K562 (cell line): ENCODE measurements around the gene REEP2. TPM values are rescaled to one million over a fixed set of nuclear protein-coding genes. Genes with fewer than 3 reads are reported as not detected.

Source experiments
- ASH1L ChIP-seq: fragments of 450-650 bp; IDR thresholded peaks from 2 replicates; pipeline ENCODE4 v1.6.1; 2018; ENCODE audit warnings: borderline replicate concordance, mild to moderate bottlenecking, low read depth; ENCODE audit not compliant: partially characterized antibody
- BDP1 ChIP-seq: IDR thresholded peaks from 3 replicates; pipeline ENCODE4 v1.6.1; 2011; ENCODE audit not compliant: insufficient read length, insufficient read depth
- IRF2 ChIP-seq: sonication (generic); formaldehyde crosslinking; IDR thresholded peaks from 2 replicates; pipeline ENCODE4 v1.8.1; 2022; ENCODE audit warnings: mild to moderate bottlenecking, missing genetic modification reagents
- KLF1 ChIP-seq: fragments of 450-650 bp; IDR thresholded peaks from 2 replicates; pipeline ENCODE4 v1.6.1; 2016; ENCODE audit warnings: missing genetic modification characterization, missing compliant biosample characterization
- MCM3 ChIP-seq: fragments of 450-650 bp; IDR thresholded peaks from 2 replicates; pipeline ENCODE4 v1.6.1; 2016
- MIER1 ChIP-seq: fragments of 450-650 bp; IDR thresholded peaks from 2 replicates; pipeline ENCODE4 v1.6.1; 2016; ENCODE audit warnings: antibody characterized with exemption, mild to moderate bottlenecking, low read depth
- MTA2 ChIP-seq: fragments of 450-650 bp; IDR thresholded peaks from 2 replicates; pipeline ENCODE4 v1.6.1; 2016; ENCODE audit warnings: low read depth
- NONO ChIP-seq, 2 experiments: fragments of 200-400 bp in 1 of 2; fragments of 450-650 bp in 1 of 2; formaldehyde crosslinking in 1 of 2; IDR thresholded peaks; 2 replicates each; pipeline ENCODE4 v1.6.1; 2017; ENCODE audit warnings: low read depth in 2 of 2, mild to moderate bottlenecking in 2 of 2, moderate library complexity in 2 of 2, low read length in 1 of 2
- POLR2G ChIP-seq: fragments of 200-400 bp; formaldehyde crosslinking; IDR thresholded peaks from 2 replicates; pipeline ENCODE4 v1.6.1; 2017; ENCODE audit warnings: low read depth, mild to moderate bottlenecking, antibody characterized with exemption, low read length, moderate library complexity
- RBM17 ChIP-seq: fragments of 200-400 bp; formaldehyde crosslinking; IDR thresholded peaks from 2 replicates; pipeline ENCODE4 v1.6.1; 2017; ENCODE audit warnings: low read depth, mild to moderate bottlenecking, low read length, borderline replicate concordance
- RFX7 ChIP-seq: fragments of 250-450 bp; sonication (Bioruptor Pico); IDR thresholded peaks from 2 replicates; pipeline ENCODE4 v1.5.1; 2021; ENCODE audit warnings: mild to moderate bottlenecking
- SMAD4 ChIP-seq: fragments of 250-450 bp; sonication (Bioruptor Pico); conservative IDR thresholded peaks from 2 replicates; pipeline ENCODE4 v1.8.0; 2021; ENCODE audit warnings: inconsistent platforms, mild to moderate bottlenecking, moderate library complexity
- TEAD1 ChIP-seq, 2 experiments: fragments of 450-650 bp in 1 of 2; sonication (generic) in 1 of 2; formaldehyde crosslinking; IDR thresholded peaks; 2 replicates each; pipeline versions ENCODE4 v1.4.0 to v1.8.0; 2020 to 2022; ENCODE audit warnings: mild to moderate bottlenecking in 2 of 2, missing genetic modification reagents in 1 of 2
- ZNF197 ChIP-seq: fragments of 200-800 bp; sonication (Bioruptor generic); IDR thresholded peaks from 2 replicates; pipeline ENCODE4 v1.6.1; 2016; ENCODE audit warnings: low read depth, missing genetic modification characterization, missing compliant biosample characterization
- ZNF324 ChIP-seq: fragments of 250-450 bp; sonication (Bioruptor Pico); IDR thresholded peaks from 2 replicates; pipeline ENCODE4 v1.4.0; 2020; ENCODE audit warnings: mild to moderate bottlenecking
- ZNF589 ChIP-seq: fragments of 200-800 bp; sonication (Bioruptor generic); IDR thresholded peaks from 2 replicates; pipeline ENCODE4 v1.6.1; 2016; ENCODE audit warnings: low read depth, missing genetic modification characterization, missing compliant biosample characterization
- polyA plus RNA-seq, 8 experiments: library from polyadenylated mRNA; depleted of rRNA in 4 of 8; stranded (reverse) in 5 of 8; unstranded in 3 of 8; fragments of >200 nt; fragmentation: Nextera tagmentation in 2 of 8; fragmentation: Illumina TruSeq in 1 of 8; extraction: Ambion mirVana in 2 of 8; extraction: Trizol in 1 of 8; gene quantifications; 2 replicates each; pipeline versions ENCODE4 v1.2.1 to v1.2.3, GENCODE V29; 2011 to 2014; ENCODE audit warnings: inconsistent platforms in 1 of 8, missing spikeins in 1 of 8
- total RNA-seq, 7 experiments: library from RNA; depleted of rRNA in 6 of 7; stranded (reverse); fragments of >200 nt in 6 of 7; fragmentation: Illumina TruSeq in 2 of 7; extraction: Trizol in 2 of 7; gene quantifications; 2 replicates each; pipeline versions ENCODE4 v1.2.1 to v1.2.3, GENCODE V29; 2011 to 2021; ENCODE audit warnings: low replicate concordance in 1 of 7
- TF ChIP-seq, protein P1 (sequence below): fragments of 200-800 bp; sonication (Bioruptor generic); IDR thresholded peaks from 2 replicates; pipeline ENCODE4 v1.6.1; 2016; ENCODE audit warnings: missing genetic modification characterization, missing compliant biosample characterization
- TF ChIP-seq, protein P2 (sequence below): fragments of 250-450 bp; sonication (Bioruptor Pico); IDR thresholded peaks from 2 replicates; pipeline ENCODE4 v1.8.0; 2021; ENCODE audit warnings: moderate library complexity, mild to moderate bottlenecking, inconsistent platforms
- TF ChIP-seq, protein P3 (sequence below): fragments of 200-800 bp; sonication (Bioruptor generic); IDR thresholded peaks from 2 replicates; pipeline ENCODE4 v1.6.1; 2017; ENCODE audit warnings: missing genetic modification characterization, missing compliant biosample characterization
- TF ChIP-seq, protein P4 (sequence below): sonication (generic); formaldehyde crosslinking; IDR thresholded peaks from 2 replicates; pipeline ENCODE4 v1.8.1; 2023; ENCODE audit warnings: mild to moderate bottlenecking, missing genetic modification reagents

Gene REEP2
- total and polyA plus RNA-seq, 9 of the 15 experiments (the other 6 are each of a cell fraction or from before 2014, with no cell fraction given) = 0.03 to 1.1 (median 0.12) TPM; not detected in 1

DNA sequence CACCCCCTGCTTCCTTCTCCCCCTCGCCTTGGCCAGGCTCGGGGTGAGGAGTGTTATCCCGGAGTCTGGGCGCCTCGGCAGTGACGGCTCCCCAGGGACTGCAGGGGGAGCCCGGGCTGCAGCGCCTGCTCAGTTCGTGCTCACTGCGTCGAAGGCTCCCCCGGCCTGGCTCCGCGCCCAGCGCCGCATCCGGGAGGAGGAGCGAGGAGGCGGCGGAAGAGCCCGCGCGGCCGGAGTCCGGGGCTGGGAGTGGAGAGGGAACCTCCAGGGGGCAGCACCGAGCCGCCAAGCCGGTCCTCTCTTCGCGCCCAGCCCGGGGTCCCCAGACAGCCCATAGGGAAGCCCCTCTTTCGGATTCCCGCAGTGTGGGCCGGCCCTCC is 25.1 kb downstream of the REEP2 start (continued):
- TF ChIP-seq, protein P1, sequence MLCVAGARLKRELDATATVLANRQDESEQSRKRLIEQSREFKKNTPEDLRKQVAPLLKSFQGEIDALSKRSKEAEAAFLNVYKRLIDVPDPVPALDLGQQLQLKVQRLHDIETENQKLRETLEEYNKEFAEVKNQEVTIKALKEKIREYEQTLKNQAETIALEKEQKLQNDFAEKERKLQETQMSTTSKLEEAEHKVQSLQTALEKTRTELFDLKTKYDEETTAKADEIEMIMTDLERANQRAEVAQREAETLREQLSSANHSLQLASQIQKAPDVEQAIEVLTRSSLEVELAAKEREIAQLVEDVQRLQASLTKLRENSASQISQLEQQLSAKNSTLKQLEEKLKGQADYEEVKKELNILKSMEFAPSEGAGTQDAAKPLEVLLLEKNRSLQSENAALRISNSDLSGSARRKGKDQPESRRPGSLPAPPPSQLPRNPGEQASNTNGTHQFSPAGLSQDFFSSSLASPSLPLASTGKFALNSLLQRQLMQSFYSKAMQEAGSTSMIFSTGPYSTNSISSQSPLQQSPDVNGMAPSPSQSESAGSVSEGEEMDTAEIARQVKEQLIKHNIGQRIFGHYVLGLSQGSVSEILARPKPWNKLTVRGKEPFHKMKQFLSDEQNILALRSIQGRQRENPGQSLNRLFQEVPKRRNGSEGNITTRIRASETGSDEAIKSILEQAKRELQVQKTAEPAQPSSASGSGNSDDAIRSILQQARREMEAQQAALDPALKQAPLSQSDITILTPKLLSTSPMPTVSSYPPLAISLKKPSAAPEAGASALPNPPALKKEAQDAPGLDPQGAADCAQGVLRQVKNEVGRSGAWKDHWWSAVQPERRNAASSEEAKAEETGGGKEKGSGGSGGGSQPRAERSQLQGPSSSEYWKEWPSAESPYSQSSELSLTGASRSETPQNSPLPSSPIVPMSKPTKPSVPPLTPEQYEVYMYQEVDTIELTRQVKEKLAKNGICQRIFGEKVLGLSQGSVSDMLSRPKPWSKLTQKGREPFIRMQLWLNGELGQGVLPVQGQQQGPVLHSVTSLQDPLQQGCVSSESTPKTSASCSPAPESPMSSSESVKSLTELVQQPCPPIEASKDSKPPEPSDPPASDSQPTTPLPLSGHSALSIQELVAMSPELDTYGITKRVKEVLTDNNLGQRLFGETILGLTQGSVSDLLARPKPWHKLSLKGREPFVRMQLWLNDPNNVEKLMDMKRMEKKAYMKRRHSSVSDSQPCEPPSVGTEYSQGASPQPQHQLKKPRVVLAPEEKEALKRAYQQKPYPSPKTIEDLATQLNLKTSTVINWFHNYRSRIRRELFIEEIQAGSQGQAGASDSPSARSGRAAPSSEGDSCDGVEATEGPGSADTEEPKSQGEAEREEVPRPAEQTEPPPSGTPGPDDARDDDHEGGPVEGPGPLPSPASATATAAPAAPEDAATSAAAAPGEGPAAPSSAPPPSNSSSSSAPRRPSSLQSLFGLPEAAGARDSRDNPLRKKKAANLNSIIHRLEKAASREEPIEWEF (CRISPR knock-in tag) = no peak
- TF ChIP-seq RFX7 (CRISPR knock-in tag) (0 out of 2 replicates have a peak, but pooled peaks have one; percentile 68), POLR2G (peak; percentile 82), MCM3 (no peak), RBM17 (no peak), IRF2 (CRISPR knock-in tag) (no peak), KLF1 (tag) (no peak), NONO (IDR thresholded peaks at IDR 0.05; ENCODE audit: low read depth in 2 of 2, low read length in 1 of 2) (peak in 1 of 2 experiments; percentile 81; a peak in 2 of 4 replicates), MIER1 (no peak), TEAD1 (CRISPR knock-in tag; IDR thresholded peaks at IDR 0.05) (peak in 1 of 2 experiments; percentile 64; a peak in 1 of 4 replicates), MTA2 (no peak; the same call in 1 of the 2 replicates), SMAD4 (CRISPR knock-in tag) (peak; percentile 46; the same call in 1 of the 2 replicates), ASH1L (no peak), BDP1 (no peak), ZNF324 (CRISPR knock-in tag) (no peak), ZNF197 (CRISPR knock-in tag) (no peak), ZNF589 (0 out of 2 replicates have a peak, but pooled peaks have one; percentile 21)
- TF ChIP-seq, protein P2, sequence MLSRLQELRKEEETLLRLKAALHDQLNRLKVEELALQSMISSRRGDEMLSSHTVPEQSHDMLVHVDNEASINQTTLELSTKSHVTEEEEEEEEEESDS (CRISPR knock-in tag) = no peak
- TF ChIP-seq, protein P3, sequence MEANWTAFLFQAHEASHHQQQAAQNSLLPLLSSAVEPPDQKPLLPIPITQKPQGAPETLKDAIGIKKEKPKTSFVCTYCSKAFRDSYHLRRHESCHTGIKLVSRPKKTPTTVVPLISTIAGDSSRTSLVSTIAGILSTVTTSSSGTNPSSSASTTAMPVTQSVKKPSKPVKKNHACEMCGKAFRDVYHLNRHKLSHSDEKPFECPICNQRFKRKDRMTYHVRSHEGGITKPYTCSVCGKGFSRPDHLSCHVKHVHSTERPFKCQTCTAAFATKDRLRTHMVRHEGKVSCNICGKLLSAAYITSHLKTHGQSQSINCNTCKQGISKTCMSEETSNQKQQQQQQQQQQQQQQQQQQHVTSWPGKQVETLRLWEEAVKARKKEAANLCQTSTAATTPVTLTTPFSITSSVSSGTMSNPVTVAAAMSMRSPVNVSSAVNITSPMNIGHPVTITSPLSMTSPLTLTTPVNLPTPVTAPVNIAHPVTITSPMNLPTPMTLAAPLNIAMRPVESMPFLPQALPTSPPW (CRISPR knock-in tag) = no peak; the same call in 1 of the 2 replicates
- TF ChIP-seq, protein P4, sequence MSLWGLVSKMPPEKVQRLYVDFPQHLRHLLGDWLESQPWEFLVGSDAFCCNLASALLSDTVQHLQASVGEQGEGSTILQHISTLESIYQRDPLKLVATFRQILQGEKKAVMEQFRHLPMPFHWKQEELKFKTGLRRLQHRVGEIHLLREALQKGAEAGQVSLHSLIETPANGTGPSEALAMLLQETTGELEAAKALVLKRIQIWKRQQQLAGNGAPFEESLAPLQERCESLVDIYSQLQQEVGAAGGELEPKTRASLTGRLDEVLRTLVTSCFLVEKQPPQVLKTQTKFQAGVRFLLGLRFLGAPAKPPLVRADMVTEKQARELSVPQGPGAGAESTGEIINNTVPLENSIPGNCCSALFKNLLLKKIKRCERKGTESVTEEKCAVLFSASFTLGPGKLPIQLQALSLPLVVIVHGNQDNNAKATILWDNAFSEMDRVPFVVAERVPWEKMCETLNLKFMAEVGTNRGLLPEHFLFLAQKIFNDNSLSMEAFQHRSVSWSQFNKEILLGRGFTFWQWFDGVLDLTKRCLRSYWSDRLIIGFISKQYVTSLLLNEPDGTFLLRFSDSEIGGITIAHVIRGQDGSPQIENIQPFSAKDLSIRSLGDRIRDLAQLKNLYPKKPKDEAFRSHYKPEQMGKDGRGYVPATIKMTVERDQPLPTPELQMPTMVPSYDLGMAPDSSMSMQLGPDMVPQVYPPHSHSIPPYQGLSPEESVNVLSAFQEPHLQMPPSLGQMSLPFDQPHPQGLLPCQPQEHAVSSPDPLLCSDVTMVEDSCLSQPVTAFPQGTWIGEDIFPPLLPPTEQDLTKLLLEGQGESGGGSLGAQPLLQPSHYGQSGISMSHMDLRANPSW = no peak
